ENCODE results near the gene LHFPL2.
"Not testable (repeated sequence)": the region's sequence is repeated elsewhere in the genome, so short reads cannot be mapped to it uniquely, and the experiment has no call there.

The LHFPL2 gene

DNA sequence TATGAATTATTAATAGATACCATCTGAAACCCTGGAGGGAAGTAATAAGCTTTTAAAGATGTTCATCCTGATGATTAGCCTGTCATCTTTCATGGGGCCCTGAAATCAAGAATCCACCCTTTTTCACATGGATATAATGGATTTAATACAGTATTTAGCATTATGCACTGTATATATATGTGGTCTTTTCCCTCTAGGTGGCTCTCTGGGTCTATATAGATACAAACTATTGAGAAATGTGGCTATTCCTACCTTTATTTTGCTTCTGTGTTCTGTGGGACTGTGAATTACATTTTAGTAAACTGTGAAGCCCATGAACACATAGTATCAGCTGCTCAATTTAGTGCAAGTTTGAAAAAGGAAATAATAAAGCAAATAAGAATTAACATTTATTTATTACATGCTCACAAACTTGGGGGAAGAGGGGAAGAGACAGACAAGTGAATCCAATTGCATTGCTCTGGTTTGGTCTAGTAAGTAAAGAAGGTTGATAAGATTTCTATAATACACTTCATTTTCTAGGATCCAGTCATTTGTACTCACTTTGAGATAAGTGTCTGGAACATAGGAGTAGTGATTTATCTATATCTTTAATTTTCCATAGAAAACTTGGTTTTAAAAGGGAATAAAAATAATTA, 176.0 kb downstream of the LHFPL2 start:
- DNase-seq (ENCODE audit: low read depth in 2 of 2) = no peak

- DNase-seq (ENCODE audit: low read depth in 2 of 2) = no peak
Observed at GRCh38 chr5:78471896-78472295, 176.7 kb downstream of the LHFPL2 start.

DNA sequence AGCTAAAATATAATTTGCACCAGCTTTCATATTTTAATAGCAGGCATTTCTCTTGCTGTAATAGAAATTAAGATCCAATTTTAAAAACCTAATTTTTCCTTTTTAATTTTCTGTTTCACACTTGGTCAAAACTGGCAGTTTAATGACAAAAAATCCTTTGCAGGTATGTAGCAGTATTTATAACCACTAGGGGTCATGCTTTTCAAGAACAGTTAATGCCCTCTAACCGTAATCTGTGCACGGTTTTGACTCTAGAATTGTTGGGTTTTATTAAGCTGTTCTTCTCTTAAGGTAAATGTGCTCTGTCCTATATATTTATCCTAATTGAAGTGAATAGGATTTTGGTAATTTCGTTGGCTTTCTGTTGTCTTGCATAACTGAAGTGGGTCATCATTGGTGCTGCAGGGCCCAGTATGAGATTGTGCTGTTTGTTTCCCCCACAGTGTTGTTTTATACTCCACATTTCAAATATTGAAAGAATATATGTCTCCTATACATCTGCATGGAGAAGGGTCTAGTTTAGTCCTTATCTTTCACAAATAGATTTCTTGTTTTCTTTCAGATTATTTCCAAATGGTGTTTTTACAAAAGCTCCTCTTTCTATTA, 180.7 kb downstream of the LHFPL2 start:
- no peak for DNase-seq (ENCODE audit: low read depth in 2 of 2)

- no peak for DNase-seq (ENCODE audit: low read depth in 2 of 2)
Observed at GRCh38 chr5:78467140-78467539, 181.4 kb downstream of the LHFPL2 start.

DNA sequence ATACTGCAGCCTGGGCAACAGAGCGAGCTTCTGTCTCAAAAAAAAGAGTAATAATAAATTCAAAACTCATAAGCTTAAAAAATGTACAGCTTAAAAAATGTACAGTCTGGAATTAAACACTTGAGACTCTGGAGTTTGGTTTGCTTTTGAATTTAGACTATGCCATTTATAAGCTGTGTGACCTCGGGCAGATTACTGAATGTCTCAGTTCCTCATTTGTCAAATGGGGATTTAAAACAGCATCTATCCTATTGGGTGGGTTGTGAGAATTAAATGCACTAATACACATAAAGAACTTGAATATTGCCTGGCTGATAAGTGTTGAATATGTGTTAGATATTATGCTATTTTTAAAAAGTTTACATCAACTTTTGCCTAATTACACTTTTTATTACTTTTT, 189.7 kb downstream of the LHFPL2 start:
- DNase-seq (ENCODE audit: low read depth in 2 of 2) = no peak

DNA sequence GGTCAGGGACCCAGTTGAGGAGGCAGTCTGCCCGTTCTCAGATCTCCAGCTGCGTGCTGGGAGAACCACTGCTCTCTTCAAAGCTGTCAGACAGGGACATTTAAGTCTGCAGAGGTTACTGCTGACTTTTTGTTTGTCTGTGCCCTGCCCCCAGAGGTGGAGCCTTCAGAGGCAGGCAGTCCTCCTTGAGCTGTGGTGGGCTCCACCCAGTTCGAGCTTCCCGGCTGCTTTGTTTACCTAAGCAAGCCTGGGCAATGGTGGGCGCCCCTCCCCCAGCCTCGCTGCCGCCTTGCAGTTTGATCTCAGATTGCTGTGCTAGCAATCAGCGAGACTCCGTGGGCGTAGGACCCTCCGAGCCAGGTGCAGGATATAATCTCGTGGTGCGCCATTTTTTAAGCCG, 191.1 kb downstream of the LHFPL2 start:
- not testable (repeated sequence) for DNase-seq (ENCODE audit: low read depth in 2 of 2)

- no peak for DNase-seq (ENCODE audit: low read depth in 2 of 2)
Observed at GRCh38 chr5:78449103-78449502, 199.5 kb downstream of the LHFPL2 start.

GRCh38 chr5:78447775-78448424, 200.7 kb downstream of the LHFPL2 start:
- DNase-seq (ENCODE audit: low read depth in 2 of 2) = no peak

Measured in stimulated activated CD4-positive, alpha-beta T cell treated with anti-CD3 and anti-CD28 coated beads, Interleukin-4, amount 100 ng/mL, for 48 hours (primary cell).